ENCODE results near the gene ERC2. TPM values are rescaled to one million over a fixed set of nuclear protein-coding genes. Genes with fewer than 3 reads are reported as not detected.
"Not testable (repeated sequence)": the region's sequence is repeated elsewhere in the genome, so short reads cannot be mapped to it uniquely, and the experiment has no call there.

Gene ERC2
- total and polyA plus RNA-seq, 2 donors (not counting 3 experiments of a cell fraction or from before 2014, with no cell fraction given): 5.6 to 15.5 TPM

GRCh38 chr3:56502738-56503137 lies 34.5 kb upstream of the ERC2 start:
- dilution Hi-C loops (cut with MboI; ENCODE audit: extremely low pct_ligation_motif_present, low sequenced_read_pairs) (no loop called here), intact Hi-C loops (cut with micrococcal nuclease) (no loop called here)
- TF ChIP-seq GATA2 (IDR thresholded peaks at IDR 0.05; ENCODE audit: insufficient read depth, insufficient read length, low read depth, low read length) (no peak), POLR2AphosphoS5 (IDR thresholded peaks at IDR 0.05; ENCODE audit: insufficient read depth, low read depth, low read length) (no peak), MYC (IDR thresholded peaks at IDR 0.05; ENCODE audit: low read depth, low read length) (no peak), FOS (IDR thresholded peaks at IDR 0.05; ENCODE audit: borderline replicate concordance, insufficient read depth, low read length) (no peak), JUN (IDR thresholded peaks at IDR 0.05; ENCODE audit: borderline replicate concordance, insufficient read depth, insufficient read length, low read depth) (no peak), EZH2 (IDR thresholded peaks at IDR 0.05; ENCODE audit: borderline replicate concordance, low read depth, low read length, severe bottlenecking) (no peak), POLR2A (IDR thresholded peaks at IDR 0.05; ENCODE audit: low read depth, low read length) (no peak)
- TF ChIP-seq, protein P1, sequence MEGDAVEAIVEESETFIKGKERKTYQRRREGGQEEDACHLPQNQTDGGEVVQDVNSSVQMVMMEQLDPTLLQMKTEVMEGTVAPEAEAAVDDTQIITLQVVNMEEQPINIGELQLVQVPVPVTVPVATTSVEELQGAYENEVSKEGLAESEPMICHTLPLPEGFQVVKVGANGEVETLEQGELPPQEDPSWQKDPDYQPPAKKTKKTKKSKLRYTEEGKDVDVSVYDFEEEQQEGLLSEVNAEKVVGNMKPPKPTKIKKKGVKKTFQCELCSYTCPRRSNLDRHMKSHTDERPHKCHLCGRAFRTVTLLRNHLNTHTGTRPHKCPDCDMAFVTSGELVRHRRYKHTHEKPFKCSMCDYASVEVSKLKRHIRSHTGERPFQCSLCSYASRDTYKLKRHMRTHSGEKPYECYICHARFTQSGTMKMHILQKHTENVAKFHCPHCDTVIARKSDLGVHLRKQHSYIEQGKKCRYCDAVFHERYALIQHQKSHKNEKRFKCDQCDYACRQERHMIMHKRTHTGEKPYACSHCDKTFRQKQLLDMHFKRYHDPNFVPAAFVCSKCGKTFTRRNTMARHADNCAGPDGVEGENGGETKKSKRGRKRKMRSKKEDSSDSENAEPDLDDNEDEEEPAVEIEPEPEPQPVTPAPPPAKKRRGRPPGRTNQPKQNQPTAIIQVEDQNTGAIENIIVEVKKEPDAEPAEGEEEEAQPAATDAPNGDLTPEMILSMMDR (IDR thresholded peaks at IDR 0.05; ENCODE audit: extremely low read depth in 1 of 2, insufficient read depth in 1 of 2, low read depth in 1 of 2, low read length in 2 of 2): no peak
- TF ChIP-seq, protein P2, sequence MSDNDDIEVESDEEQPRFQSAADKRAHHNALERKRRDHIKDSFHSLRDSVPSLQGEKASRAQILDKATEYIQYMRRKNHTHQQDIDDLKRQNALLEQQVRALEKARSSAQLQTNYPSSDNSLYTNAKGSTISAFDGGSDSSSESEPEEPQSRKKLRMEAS (IDR thresholded peaks at IDR 0.05; ENCODE audit: insufficient read depth, insufficient read length): no peak
- FAIRE-seq: no peak
- Histone ChIP-seq H3K27me3 (ENCODE audit: control insufficient read depth in 2 of 2, insufficient read depth in 2 of 2, low read length in 2 of 2) (no peaks in the 10 kb centered on the region), H3K4me3 (replicated peaks in 1 of 3; ENCODE audit: insufficient read depth in 1 of 3, low read depth in 1 of 3, low read length in 3 of 3) (no peak overlapping the region), H4K20me1 (replicated peaks; ENCODE audit: control insufficient read depth, extremely low read depth, insufficient read depth, low read length) (no peaks in the 10 kb centered on the region), H3K4me2 (ENCODE audit: insufficient read depth, low read length) (no peak overlapping the region), H3K9me1 (replicated peaks; ENCODE audit: control insufficient read depth, extremely low read depth, insufficient read depth, low read length) (no peaks in the 10 kb centered on the region), H3K9me3 (replicated peaks; ENCODE audit: control insufficient read depth, insufficient read depth, low read length) (no peaks in the 10 kb centered on the region), H3K4me1 (ENCODE audit: control insufficient read depth, extremely low read depth, insufficient read depth, low read length) (no peaks in the 10 kb centered on the region), H2AFZ (ENCODE audit: low read depth, low read length) (no peak overlapping the region), H3K9ac (replicated peaks; ENCODE audit: extremely low read depth, insufficient read depth, low read length) (no peak overlapping the region), H3K36me3 (ENCODE audit: control insufficient read depth in 2 of 2, extremely low read depth in 1 of 2, insufficient read depth in 2 of 2, low read length in 2 of 2) (no peaks in the 10 kb centered on the region), H3K27ac (ENCODE audit: insufficient read depth, low read depth, low read length) (no peak overlapping the region), H3K79me2 (ENCODE audit: control insufficient read depth, insufficient read depth, low read length) (no peaks in the 10 kb centered on the region)
- ChIA-PET POLR2A (no interaction called here), CTCF (no interaction called here)
- no TSS peak for BruUV-seq (replicated peaks)
- DNase-seq (ENCODE audit: low read depth, low spot score): no peak

DNA sequence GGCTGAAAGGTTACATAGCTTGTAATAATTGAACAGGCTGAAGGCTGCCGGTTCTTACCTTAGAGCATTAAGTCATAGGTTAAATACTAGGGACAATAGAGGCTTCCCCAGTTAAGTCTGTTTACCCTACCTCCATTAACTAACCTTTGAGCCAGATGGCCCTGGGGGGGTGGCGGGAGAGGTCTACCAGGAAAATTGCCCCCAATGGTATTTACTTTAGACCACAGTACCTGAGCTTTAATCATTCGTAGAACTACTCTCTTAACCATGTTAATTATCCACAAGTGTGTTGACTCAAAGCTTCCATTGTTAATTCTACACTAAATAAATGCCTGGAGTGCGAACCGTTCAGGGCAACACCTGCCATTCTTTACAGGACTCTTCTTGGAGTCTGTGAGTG lies 28.1 kb upstream of the ERC2 start:
- dilution Hi-C loops (cut with MboI; ENCODE audit: extremely low pct_ligation_motif_present, low sequenced_read_pairs); H3K9me1 ChIP-seq (replicated peaks; ENCODE audit: control insufficient read depth, extremely low read depth, insufficient read depth, low read length); BruUV-seq (replicated peaks); FAIRE-seq; H2AFZ ChIP-seq (ENCODE audit: low read depth, low read length); H3K9ac ChIP-seq (replicated peaks; ENCODE audit: extremely low read depth, insufficient read depth, low read length); H3K9me3 ChIP-seq (replicated peaks; ENCODE audit: control insufficient read depth, insufficient read depth, low read length); H4K20me1 ChIP-seq (replicated peaks; ENCODE audit: control insufficient read depth, extremely low read depth, insufficient read depth, low read length); intact Hi-C loops (cut with micrococcal nuclease); H3K4me3 ChIP-seq (replicated peaks in 1 of 3; ENCODE audit: insufficient read depth in 1 of 3, low read depth in 1 of 3, low read length in 3 of 3); H3K4me1 ChIP-seq (ENCODE audit: control insufficient read depth, extremely low read depth, insufficient read depth, low read length); POLR2A ChIA-PET; H3K79me2 ChIP-seq (ENCODE audit: control insufficient read depth, insufficient read depth, low read length); H3K27me3 ChIP-seq (ENCODE audit: control insufficient read depth in 2 of 2, insufficient read depth in 2 of 2, low read length in 2 of 2); H3K27ac ChIP-seq (ENCODE audit: insufficient read depth, low read depth, low read length); DNase-seq (ENCODE audit: low read depth, low spot score); H3K36me3 ChIP-seq (ENCODE audit: control insufficient read depth in 2 of 2, extremely low read depth in 1 of 2, insufficient read depth in 2 of 2, low read length in 2 of 2); H3K4me2 ChIP-seq (ENCODE audit: insufficient read depth, low read length): not testable (repeated sequence)
- CTCF ChIA-PET: interaction anchor here (0.7 to 2.5 kb wide), 6 partner anchors 11 to 1642 kb away, joined by 3 to 24 read pairs (median 4); no protein-coding TSS in a partner anchor
